Epidermal melanocyte (primary cell): ENCODE data around the gene WDR54.
"Not testable (repeated sequence)": the region's sequence is repeated elsewhere in the genome, so short reads cannot be mapped to it uniquely, and the experiment has no call there.

Experiments used
- DNase-seq: peaks from one replicate; pipeline ENCODE4 v3.0.0; 2011; ENCODE audit warnings: low spot score; ENCODE audit not compliant: insufficient read length

Gene WDR54

DNA sequence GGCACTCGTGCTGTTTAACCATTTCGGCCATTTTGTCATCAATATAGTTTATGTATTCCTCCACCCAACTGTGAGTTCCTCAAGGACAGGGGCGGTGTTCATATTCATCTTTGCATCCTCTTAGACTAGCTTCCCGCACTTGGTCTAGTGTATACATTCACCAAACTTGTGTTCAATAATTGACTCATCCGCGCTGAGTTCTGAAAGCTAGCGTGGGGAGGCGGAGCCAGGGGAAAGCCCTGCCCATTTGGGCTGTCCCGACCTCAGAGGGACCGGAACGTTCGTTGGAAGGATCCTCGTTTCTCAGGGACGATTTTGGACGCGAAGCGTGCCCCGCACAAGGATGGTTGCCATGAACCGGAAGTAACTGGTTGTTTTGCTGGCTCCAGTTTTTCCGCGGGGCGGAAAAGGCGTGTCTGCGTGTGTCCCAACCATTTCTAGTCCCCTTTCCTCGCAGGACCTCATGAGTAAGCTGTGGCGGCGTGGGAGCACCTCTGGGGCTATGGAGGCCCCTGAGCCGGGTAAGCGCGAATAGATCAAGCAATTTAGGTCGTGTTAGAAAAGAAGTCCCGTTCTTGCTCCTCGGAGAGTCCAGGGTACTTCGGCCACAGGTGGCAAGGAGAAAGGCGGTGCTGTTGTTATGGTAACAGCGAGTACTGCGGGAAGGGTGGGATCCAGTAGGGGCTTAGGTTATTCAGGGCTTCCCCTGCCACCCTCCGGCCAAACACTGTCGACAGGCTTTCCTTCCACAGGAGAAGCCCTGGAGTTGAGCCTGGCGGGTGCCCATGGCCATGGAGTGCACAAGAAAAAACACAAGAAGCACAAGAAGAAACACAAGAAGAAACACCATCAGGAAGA, 33.4 kb downstream of the WDR54 start, which contains the start of gene INO80B:
Gene INO80B (plus strand): TSS at position 434 of the 858 bp plus-strand sequence. CDS start 30 bp downstream, at position 464.
- peak; percentile 92 for DNase-seq

DNA sequence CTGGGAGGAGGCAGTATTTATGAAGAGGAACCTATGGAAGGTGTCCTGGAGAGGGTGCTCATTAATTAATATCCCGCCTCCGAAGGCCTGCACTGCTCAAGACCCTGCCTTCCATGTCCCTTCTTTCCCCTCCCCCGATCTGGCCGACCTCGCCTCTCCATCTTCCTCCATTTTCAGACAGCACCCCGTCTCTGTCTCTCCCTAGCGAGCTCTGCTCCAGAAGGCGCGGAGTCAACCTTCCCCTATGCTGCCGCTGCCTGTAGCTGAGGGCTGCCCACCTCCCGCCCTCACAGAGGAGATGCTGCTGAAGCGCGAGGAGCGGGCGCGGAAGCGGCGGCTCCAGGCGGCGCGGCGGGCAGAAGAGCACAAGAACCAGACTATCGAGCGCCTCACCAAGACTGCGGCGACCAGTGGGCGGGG, 35.6 kb downstream of the WDR54 start:
- no peak for DNase-seq

DNA sequence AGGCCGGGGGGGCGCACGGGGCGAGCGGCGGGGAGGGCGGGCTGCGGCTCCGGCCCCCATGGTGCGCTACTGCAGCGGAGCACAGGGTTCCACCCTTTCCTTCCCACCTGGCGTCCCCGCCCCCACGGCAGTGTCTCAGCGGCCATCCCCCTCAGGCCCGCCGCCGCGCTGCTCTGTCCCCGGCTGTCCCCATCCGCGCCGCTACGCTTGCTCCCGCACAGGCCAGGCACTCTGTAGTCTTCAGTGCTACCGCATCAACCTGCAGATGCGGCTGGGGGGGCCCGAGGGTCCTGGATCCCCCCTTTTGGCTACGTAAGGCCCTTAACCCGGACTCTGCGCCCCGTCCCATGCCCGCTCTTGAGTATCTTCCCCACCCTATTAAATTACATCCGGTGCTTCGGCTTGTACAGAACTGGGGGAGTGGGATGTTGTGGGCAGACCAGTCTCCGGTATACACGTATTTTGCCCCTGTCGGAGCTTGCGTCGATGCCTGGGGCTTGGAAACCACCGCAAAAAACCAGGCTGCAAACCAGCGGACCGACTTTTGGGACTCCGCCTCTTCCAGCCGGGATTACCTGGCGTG, 36.1 kb downstream of the WDR54 start:
- no peak for DNase-seq

DNA sequence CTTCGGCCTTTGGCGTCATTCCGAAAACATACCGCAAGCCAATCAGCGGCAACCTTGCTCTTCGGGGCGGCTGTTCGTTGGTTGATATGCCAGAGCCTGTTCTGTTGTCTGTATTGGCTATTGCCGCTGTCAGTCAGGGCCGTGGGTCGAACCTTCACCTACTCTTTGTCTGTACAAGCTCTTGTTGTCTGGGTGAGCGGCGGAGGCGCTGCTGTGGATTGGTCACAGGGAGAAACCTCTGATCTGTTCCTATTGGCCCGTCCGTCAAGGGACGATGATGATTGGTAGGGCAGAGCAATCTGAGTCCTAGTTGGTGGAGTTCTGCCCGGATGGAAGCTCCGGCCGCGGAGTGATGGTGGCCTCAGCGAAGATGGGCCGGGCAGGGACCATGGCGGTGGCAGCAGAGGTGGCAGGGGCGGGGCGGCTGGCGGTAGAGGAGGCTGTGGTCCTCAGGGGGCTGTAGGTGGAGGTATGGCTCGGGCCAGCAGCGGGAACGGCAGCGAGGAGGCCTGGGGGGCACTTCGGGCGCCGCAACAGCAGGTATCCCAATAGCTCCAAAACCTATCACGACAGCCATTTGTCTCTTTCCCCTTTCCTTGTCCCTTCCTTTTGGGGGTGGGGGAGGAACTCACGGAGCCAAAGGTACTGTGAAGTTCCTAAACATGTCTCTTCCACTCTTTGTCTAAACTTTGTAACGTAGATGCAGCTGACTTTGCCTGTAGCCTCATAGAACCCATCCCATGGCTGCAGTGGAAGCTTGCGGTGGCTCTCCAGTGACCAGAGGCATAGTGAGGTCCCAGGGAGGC, 36.8 kb downstream of the WDR54 start, which contains the start of gene WBP1:
Gene WBP1 (plus strand): TSS at position 307 of the 806 bp plus-strand sequence. CDS start 165 bp downstream, at position 472.
- DNase-seq: peak; percentile 97

DNA sequence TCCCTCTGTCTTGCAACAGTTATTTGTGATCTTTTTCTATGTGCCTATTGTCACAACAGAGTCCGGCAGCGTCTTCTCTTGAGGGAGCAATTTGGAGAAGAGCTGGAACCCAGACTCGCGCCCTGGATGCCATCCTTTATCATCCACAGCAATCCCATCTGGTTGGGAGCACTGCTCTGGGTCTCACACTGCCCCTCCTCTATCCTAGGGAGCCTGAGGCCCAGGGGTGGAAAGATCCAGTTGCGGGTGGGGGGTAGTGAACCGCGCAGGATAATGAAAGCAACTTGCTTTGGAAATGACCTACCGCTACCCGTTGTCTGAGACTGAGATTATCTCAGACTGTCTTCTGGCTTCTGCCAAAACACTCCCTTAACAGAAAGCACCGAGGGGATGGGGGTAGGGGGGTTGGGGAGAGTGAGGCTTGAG, 37.4 kb downstream of the WDR54 start:
- no peak for DNase-seq

DNA sequence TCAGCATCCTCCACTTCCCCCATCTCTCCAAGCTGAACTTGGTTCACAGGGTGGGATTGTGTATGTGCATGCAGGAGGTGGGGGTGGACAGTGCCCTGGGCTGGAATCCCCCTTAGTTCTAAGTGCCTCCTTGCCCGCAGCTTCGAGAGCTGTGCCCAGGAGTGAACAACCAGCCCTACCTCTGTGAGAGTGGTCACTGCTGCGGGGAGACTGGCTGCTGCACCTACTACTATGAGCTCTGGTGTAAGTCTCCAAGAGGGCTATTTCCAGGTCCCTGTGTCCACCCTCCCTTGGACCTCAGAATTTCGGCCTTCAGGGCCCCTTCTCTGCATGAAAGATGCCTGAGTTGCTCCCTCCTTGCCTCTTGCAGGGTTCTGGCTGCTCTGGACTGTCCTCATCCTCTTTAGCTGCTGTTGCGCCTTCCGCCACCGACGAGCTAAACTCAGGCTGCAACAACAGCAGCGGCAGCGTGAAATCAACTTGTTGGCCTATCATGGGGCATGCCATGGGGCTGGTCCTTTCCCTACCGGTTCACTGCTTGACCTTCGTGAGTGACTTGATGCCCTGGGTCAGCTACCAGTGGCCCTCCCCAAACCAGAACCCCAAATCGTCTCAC, 38.1 kb downstream of the WDR54 start:
- not testable (repeated sequence) for DNase-seq

DNA sequence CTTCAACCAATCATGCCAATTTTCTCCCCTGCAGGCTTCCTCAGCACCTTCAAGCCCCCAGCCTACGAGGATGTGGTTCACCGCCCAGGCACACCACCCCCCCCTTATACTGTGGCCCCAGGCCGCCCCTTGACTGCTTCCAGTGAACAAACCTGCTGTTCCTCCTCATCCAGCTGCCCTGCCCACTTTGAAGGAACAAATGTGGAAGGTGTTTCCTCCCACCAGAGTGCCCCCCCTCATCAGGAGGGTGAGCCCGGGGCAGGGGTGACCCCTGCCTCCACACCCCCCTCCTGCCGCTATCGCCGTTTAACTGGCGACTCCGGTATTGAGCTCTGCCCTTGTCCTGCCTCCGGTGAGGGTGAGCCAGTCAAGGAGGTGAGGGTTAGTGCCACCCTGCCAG, 38.7 kb downstream of the WDR54 start:
- not testable (repeated sequence) for DNase-seq

DNA sequence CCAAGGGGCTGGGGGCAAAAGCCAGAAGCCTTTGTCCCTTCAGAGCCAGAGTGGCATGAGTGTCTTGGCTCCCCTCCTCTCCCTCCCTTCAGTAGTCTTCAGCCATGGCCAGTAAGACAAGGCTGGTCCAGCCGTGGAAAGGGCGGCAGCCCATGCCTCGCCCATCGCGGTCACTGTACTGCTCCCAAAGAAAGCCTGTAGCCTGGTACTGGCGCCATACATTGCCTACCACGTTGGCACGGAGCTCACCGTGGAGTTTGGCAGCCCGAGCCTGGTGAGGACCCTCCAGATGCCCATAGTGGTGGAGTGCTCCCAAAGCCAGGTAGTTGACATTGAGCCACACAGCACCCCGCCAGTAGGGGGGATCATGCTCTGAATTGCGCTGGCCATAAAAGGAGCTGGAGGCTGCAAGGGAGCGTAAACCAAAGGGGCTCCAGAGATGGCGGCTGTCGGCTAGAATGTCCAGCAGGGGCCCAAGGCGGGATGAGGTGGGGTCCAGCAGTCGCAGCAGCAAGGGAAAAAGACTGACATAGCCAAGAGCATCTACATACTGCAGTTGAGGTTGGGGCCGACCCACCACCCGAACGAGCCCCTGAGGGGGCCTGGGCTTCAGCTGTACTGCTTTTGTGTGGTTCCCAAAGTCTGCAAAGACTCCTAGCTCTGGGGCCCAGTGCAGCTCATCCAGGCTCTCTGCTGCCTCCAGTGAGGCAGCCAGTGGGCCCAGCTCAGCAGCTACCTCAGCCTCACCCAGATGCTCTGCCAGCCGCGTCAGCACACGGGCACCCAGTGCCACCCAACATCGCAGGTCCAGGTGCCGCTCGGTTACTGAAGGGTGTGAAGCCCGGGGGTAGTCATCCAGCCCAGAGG, 39.9 kb downstream of the WDR54 start:
- DNase-seq: no peak

DNA sequence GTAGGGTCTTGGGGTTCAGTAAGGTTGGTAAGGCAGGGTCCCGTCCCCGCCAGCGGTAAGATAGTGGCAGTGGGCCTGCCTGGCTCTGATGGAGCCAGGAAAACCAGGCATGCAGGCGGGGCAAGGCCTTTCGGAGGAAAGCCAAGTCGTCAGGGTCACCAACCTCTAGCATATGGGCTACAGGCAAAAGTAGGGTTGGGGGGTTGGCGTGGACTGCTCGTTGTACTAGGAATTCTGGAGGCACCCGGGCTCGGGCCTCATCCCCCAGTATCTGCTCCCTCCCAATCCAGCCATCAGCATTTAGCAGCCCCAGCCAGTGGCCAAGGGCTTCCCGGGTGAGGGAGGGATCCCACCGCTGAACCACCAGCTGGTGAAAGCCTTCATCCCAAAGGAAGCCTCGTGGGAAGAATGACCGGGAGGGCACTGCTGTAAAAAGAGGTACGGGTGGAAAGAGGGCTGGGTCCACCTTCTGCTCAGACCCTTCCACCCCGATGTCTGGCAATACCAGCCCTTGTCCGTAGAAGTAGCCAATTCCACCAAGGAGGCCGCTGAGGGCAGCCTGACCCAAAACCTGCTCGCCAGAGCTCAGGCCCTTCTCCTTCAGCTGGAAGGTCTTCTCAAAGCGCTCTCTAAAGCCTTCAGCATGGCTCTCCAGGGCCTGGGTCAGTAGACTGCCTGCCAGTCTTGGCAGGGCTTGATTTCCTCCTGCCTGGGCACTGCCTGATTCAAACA, 40.7 kb downstream of the WDR54 start:
- no peak for DNase-seq

DNA sequence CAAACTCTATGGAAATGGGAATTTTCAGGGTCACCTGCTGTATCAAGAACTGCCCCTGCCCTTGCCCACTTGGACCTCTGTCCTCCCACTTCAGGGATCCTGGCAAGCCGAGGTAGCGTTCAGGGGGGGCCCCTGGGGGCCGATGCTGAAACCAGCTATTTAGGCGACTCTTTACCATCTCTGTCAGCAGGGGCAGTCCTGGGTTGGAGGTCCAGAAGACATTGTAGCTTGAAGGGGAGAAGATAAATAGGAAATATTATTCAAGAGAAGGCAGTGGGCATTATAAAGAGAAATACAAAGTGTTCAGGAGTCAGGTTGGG, 41.2 kb downstream of the WDR54 start:
- DNase-seq: no peak

DNA sequence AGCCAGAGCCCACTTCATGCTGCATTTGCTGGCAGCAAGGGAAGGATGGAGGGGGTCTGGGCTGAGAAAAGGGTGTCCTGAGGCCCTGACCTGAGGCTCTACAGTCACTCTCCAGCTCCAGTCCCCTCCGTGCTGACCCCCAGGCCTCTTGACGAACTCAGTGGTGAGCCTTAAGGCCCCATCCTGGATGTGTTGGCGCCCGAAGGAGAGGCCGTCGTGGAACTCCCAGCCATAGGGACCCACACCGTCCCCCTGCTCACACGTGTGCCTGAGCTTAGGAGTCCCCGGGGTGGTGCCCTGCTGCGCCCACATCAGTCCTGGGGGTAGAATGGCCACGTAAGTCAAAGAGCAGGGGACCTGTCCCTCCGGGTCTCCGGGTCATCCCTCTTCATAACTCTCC, 42.9 kb downstream of the WDR54 start:
- no peak for DNase-seq

DNA sequence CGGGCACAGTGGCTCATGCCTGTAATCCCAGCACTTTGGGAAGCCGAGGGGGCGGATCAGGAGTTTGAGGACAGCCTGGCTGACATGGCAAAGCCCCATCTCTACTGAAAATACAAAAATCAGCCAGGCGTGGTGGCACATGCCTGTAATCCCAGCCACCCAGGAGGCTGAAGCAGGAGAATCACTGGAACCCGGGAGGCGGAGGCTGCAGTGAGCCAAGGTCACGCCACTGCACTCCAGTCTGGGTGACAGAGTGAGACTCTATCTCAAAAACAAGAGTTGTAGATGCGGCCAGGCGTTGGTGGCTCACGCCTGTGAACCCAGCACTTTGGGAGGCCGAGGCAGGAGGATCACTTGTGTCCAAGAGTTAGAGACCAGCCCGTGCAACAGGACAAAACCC, 49.2 kb downstream of the WDR54 start:
- not testable (repeated sequence) for DNase-seq

DNA sequence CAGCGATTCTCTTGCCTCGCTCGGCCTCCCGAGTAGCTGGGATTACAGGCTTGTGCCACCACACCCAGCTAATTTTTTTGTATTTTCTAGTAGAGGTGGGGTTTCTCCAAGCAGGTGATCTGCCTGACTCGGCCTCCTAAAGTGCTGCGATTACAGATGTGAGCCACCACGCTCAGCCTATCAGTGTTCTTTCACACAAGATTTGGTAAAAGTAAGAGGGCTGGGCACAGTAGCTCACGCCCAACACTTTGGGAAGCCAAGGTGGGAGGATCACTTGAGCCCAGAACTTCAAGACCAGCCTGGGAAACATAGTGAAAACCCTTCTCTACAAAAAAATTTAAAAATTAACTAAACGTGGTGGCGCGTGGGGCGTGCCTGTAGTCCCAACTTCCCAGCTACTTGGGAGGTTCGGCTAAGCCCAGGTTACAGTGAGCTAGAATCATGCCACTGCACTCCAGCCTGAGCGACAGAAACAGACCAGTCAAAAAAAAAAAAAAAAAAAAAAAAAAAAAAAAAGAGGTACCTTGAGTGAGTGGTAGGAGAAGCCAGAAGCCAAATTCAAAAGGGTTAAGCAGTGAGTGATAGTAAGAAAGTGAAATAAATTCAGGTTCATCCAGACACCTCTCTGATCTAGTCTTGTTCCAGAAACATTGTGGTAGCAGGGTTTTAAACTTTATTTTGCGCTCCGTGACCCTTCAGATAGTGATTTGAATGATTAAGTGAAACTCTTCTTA, 50.0 kb downstream of the WDR54 start:
- DNase-seq: no peak

DNA sequence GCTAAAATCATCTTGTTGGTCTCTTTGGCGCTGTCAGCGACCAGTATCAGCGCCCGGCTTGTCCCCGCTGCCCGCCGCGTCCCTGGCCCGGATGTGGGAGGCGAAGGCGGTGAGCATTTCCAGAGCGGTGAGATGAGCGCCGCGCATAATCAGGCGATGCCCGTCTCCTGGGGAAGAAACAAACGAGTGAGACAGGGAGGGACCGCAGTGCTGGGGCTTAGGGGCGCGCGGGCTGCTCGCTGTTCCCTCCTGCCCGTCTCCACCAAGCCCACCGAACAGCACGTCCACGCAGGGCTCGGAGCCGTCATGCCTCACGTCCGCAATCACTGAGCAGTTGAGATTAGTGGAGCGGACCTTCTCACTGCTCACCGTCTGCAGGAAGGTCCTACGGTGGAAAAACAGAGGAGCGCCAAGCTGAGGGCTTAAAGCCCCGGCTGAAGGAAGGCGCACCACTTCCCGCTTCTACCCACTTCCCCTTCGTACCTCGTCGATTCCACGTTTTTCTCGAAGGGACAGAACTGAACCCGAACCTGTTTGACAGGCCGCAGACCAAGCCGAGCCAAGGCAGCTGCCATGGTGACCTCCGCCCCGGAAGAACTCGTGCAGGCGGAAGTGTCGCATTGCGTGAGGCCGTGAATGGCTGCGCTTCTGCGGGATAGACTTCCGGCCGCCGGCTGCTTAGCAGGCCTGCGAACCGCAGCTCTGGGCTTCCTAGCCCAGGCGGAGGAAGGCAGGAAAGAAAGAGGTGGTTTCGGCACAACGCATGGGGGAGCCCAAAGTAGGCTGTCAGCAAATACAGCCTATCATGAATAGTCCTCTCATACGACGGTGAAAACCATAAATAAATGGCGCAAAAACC, 50.8 kb downstream of the WDR54 start, which contains the start of gene MRPL53:
Gene MRPL53 (minus strand): TSS at position 595 of the 859 bp plus-strand sequence. CDS start 20 bp downstream, at position 575.
- peak; percentile 76 for DNase-seq

DNA sequence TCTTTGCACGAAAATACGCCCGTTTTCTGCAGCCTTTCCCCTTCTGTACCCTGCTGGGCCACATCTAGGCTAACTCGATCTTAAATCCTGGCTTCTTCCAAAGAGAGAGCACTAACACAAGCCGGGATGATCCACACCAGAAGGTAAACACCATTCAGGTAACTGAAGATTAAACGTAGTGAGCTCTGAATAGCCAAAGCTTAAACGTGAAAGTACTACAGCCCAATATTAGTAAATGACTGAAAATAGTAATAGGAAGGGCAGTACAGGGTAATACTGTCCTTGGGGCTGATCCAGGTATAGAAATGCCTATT, 51.4 kb downstream of the WDR54 start:
- DNase-seq: no peak

DNA sequence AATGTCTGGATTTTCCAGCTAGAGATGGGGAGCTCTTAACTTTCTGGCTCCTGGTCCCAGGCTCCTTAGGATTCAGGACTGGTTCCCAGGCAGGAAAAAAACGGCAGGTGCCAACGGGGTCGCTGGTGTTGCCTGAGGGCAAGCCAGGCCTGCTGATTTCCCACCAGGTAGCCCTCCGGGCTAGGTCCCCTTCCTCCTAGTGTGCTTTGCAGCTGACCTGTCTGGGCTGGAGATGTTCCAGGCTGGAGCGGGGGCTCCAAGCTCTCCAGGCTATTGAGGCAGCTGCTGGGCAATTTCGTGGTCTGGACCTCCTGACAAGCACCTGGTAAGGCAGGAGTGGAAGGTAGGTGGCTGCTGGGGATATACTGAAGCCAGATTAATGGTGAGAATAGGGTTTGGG, 53.0 kb downstream of the WDR54 start:
- no peak for DNase-seq

DNA sequence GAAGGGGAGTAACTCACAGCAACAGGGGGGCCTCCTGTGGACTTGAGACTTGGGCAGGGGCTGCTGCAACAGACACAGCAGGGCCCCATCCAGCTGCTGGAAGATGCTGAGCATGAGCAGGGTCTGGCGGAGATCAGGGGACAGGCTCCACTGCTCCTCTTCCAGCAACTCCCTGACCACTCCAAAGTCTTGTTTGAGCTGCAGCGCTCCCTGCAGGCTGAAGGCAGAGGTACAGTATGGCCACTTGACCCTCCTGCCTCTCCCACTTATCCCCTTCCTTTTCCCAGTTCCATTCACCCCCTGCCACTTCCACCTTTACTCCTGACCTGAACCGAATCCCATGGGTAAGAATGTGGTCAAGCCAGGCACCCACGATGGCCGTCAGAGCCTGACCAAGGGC, 53.4 kb downstream of the WDR54 start:
- no peak for DNase-seq
